HEK293T (cell line): ENCODE data around the gene MAT1A.

ENCODE experiments used
- ARNT ChIP-seq: fragments of 450-650 bp; IDR thresholded peaks from 2 replicates; pipeline ENCODE4 v1.6.1; 2017; ENCODE audit warnings: mild to moderate bottlenecking
- BHLHE40 ChIP-seq: fragments of 450-650 bp; IDR thresholded peaks from 2 replicates; pipeline ENCODE4 v1.6.1; 2016; ENCODE audit warnings: mild to moderate bottlenecking, moderate library complexity, borderline replicate concordance
- CTBP1 ChIP-seq: fragments of 450-650 bp; IDR thresholded peaks from 2 replicates; pipeline ENCODE4 v1.6.1; 2016; ENCODE audit warnings: borderline replicate concordance
- FOXA1 ChIP-seq: fragments of 450-650 bp; IDR thresholded peaks from 2 replicates; pipeline ENCODE4 v1.6.1; 2016; ENCODE audit warnings: mild to moderate bottlenecking
- FOXK2 ChIP-seq: fragments of 450-650 bp; IDR thresholded peaks from 2 replicates; pipeline ENCODE4 v1.6.1; 2016; ENCODE audit warnings: mild to moderate bottlenecking
- FOXM1 ChIP-seq: fragments of 450-650 bp; IDR thresholded peaks from 2 replicates; pipeline ENCODE4 v1.6.1; 2017; ENCODE audit warnings: mild to moderate bottlenecking, borderline replicate concordance
- HDGF ChIP-seq: fragments of 450-650 bp; IDR thresholded peaks from 2 replicates; pipeline ENCODE4 v1.6.1; 2017; ENCODE audit warnings: antibody characterized with exemption, borderline replicate concordance
- L3MBTL2 ChIP-seq: fragments of 450-650 bp; conservative IDR thresholded peaks from 2 replicates; pipeline ENCODE4 v1.6.1; 2016; ENCODE audit warnings: mild to moderate bottlenecking
- LEF1 ChIP-seq: fragments of 450-650 bp; IDR thresholded peaks from 2 replicates; pipeline ENCODE4 v1.6.1; 2017; ENCODE audit warnings: mild to moderate bottlenecking, borderline replicate concordance
- SP1 ChIP-seq: fragments of 450-650 bp; IDR thresholded peaks from 2 replicates; pipeline ENCODE4 v1.6.1; 2017
- SUZ12 ChIP-seq: fragments of 450-650 bp; IDR thresholded peaks from 2 replicates; pipeline ENCODE4 v1.6.1; 2016; ENCODE audit warnings: mild to moderate bottlenecking
- TARDBP ChIP-seq: fragments of 450-650 bp; IDR thresholded peaks from 2 replicates; pipeline ENCODE4 v1.6.1; 2016
- TF ChIP-seq, protein P1 (sequence below): fragments of 450-650 bp; IDR thresholded peaks from 2 replicates; pipeline ENCODE4 v1.6.1; 2016

DNA sequence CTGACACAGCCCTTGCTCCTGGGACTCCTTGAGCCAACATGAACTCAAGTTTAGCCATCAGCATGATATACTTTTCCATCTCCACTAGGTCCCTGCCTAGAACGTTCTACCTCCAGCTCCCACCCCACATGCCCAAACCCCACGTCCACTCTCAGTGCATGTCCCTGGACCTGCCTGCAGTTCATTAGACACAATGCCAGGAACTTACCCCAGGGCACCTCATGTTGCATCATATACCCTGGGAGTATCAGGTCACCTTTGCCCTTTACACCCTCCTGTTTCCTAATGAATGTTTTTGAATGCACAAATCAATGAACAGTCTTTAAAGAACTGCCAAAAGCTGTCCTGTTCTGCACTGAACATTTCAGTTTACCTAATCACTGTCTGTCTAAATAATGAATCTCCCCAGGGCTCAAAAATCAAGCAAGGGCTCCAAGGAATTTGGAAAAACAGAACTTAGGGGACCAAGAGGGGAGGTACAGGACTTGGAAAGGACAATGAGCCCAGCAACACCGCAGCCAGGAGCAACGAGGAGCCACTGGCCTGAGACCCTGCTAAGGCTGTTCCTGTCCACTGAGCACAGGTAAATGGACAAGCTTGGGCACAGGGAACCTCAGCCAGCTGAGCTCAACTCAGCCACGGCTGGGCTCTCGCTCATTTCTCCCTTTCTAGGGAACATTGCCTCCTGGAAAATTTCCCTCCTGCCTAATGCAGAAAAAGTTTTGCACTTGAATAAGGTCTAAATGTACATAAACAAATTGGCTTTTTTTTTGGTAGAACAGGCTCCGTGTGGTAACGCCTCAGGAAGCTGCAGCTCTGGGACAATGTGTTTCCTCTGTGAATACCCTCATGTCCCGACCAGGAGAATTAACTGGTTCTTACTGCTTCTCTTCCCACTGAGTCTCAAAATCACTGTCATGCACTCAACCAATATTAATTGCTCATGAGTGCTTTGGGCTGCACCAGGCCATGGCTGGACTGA lies 7.4 kb downstream of the MAT1A start:
- no peak for TF ChIP-seq FOXA1
- TF ChIP-seq SP1 = no peak
- no peak for TF ChIP-seq SUZ12
- no peak for TF ChIP-seq FOXM1
- no peak for TF ChIP-seq ARNT
- no peak for TF ChIP-seq HDGF
- no peak for TF ChIP-seq L3MBTL2
- TF ChIP-seq CTBP1 = no peak
- TF ChIP-seq, protein P1, sequence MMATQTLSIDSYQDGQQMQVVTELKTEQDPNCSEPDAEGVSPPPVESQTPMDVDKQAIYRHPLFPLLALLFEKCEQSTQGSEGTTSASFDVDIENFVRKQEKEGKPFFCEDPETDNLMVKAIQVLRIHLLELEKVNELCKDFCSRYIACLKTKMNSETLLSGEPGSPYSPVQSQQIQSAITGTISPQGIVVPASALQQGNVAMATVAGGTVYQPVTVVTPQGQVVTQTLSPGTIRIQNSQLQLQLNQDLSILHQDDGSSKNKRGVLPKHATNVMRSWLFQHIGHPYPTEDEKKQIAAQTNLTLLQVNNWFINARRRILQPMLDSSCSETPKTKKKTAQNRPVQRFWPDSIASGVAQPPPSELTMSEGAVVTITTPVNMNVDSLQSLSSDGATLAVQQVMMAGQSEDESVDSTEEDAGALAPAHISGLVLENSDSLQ = no peak
- no peak for TF ChIP-seq BHLHE40
- no peak for TF ChIP-seq TARDBP
- TF ChIP-seq FOXK2 = no peak
- TF ChIP-seq LEF1 = no peak
